Uterus (tissue), 4 donors: ENCODE measurements around the gene TDRD10. TPM values are rescaled to one million over a fixed set of nuclear protein-coding genes. Genes with fewer than 3 reads are reported as not detected.

Experiments
- DNase-seq, 2 donors: peaks; one replicate each; pipeline ENCODE4 v3.0.0-alpha.2; 2019 to 2020
- H3K27ac ChIP-seq, 2 donors: fragments of 200-600 bp; sonication (generic); 1 replicate in 1 of 2; 2 replicates in 1 of 2; pipeline ENCODE4 v1.5.1; 2016 to 2018
- H3K27me3 ChIP-seq, 2 donors: fragments of 200-600 bp; sonication (generic); one replicate each; pipeline ENCODE4 v1.5.1; 2018 to 2019; ENCODE audit warnings: control low read depth in 1 of 2
- H3K36me3 ChIP-seq, 2 donors: fragments of 200-600 bp; sonication (generic); one replicate each; pipeline ENCODE4 v1.5.1; 2019; ENCODE audit warnings: control low read depth in 1 of 2
- H3K4me1 ChIP-seq, 2 donors: fragments of 200-600 bp; sonication (generic); one replicate each; pipeline ENCODE4 v1.5.1; 2018 to 2019; ENCODE audit warnings: control low read depth in 1 of 2
- H3K4me3 ChIP-seq, 2 donors: fragments of 200-600 bp; sonication (generic); 1 replicate in 1 of 2; 2 replicates in 1 of 2; pipeline ENCODE4 v1.5.1; 2018 to 2019; ENCODE audit warnings: mild to moderate bottlenecking in 1 of 2
- H3K9me3 ChIP-seq, 2 donors: fragments of 200-600 bp; sonication (generic); one replicate each; pipeline ENCODE4 v1.5.1; 2019; ENCODE audit warnings: control low read depth in 1 of 2
- POLR2A ChIP-seq, 2 donors: fragments of 450-650 bp; IDR thresholded peaks; one replicate each; pipeline ENCODE4 v1.6.1; 2016; ENCODE audit warnings: antibody characterized with exemption in 2 of 2, mild to moderate bottlenecking in 1 of 2, moderate library complexity in 1 of 2
- intact Hi-C: fragments of 100-400 bp; cut with DNase I; formaldehyde crosslinking; loops from one replicate; pipeline ENCODE4 v1.15.1; 2023; ENCODE audit warnings: low total_unique reads
- total RNA-seq, 4 donors: library from RNA; depleted of rRNA in 3 of 4; stranded (reverse); fragments of >200 nt in 3 of 4; gene quantifications; one replicate each; pipeline versions ENCODE4 v1.1.0 to v1.2.4, GENCODE V29; 2014 to 2023
- TF ChIP-seq, protein P1 (sequence below), 4 experiments: fragments of 200-600 bp in 2 of 4; fragments of 450-650 bp in 2 of 4; sonication (generic) in 2 of 4; IDR thresholded peaks; one replicate each; pipeline ENCODE4 v1.5.1; 2016 to 2019; ENCODE audit warnings: antibody characterized with exemption in 4 of 4, mild to moderate bottlenecking in 2 of 4, moderate library complexity in 1 of 4
- donor health status: DM: yes; HTN: yes; CAD: no.

TDRD10 gene
- total RNA-seq, 4 donors from 2014 or later: 1.3 to 19.7 (median 6.9) TPM

- no peak for DNase-seq
- no peaks in the 10 kb centered on the region for H3K27me3 ChIP-seq
- no peak overlapping the region for H3K27ac ChIP-seq
- TF ChIP-seq, protein P1, sequence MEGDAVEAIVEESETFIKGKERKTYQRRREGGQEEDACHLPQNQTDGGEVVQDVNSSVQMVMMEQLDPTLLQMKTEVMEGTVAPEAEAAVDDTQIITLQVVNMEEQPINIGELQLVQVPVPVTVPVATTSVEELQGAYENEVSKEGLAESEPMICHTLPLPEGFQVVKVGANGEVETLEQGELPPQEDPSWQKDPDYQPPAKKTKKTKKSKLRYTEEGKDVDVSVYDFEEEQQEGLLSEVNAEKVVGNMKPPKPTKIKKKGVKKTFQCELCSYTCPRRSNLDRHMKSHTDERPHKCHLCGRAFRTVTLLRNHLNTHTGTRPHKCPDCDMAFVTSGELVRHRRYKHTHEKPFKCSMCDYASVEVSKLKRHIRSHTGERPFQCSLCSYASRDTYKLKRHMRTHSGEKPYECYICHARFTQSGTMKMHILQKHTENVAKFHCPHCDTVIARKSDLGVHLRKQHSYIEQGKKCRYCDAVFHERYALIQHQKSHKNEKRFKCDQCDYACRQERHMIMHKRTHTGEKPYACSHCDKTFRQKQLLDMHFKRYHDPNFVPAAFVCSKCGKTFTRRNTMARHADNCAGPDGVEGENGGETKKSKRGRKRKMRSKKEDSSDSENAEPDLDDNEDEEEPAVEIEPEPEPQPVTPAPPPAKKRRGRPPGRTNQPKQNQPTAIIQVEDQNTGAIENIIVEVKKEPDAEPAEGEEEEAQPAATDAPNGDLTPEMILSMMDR (IDR thresholded peaks at IDR 0.05): no peak
- TF ChIP-seq POLR2A (IDR thresholded peaks at IDR 0.05): no peak
- H3K9me3 ChIP-seq: no peaks in the 10 kb centered on the region
- intact Hi-C loops: no loop called here
- peaks cover 0 to 8% of the 10 kb centered on the region in 2 donors for H3K4me1 ChIP-seq
- H3K4me3 ChIP-seq: no peak overlapping the region
- H3K36me3 ChIP-seq: no peaks in the 10 kb centered on the region
Measured at GRCh38 chr1:154565876-154566275, 63.9 kb downstream of the TDRD10 start.

DNA sequence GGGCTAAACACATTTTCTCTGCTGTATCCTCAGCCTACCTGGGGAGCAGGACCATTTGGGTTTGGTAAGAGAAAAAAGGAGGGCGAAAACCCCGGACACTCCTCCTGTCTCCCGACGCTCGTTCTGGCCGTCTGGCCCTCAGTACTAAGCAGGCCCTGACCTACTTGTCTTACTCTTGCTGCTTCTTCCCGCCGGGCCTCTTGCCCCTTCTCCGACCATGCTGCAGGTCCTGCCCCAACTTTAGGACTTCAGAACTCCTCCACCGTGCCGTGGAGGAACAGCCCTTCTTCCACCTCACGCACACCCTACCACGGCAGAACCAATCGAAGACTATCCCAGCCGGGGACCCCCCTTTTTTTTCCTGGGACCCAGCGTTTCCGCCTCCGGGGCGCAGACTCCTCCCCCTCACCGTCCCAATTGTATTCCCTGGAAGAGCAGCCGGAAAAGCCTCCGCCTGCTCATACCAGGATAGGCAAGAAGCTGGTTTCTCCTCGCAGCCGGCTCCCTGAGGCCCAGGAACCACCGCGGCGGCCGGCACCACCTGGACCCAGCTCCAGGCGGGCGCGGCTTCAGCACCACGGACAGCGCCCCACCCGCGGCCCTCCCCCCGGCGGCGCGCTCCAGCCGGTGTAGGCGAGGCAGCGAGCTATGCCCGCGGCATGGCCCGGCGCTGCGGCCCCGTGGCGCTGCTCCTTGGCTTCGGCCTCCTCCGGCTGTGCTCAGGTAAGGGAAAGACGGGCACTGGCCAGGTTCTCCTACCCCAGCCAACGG lies 65.6 kb downstream of the TDRD10 start, which contains the start of gene CHRNB2:
Gene CHRNB2 (plus strand): TSS at position 393 of the 771 bp plus-strand sequence. CDS start 267 bp downstream, at position 660.
- TF ChIP-seq, protein P1 (IDR thresholded peaks at IDR 0.05): peak in 1 of 4 experiments; percentile 18
- TF ChIP-seq POLR2A (IDR thresholded peaks at IDR 0.05): no peak
- H3K36me3 ChIP-seq: no peaks in the 10 kb centered on the region
- DNase-seq: peak; percentile 36 to 69
- H3K27me3 ChIP-seq: no peaks in the 10 kb centered on the region
- H3K4me1 ChIP-seq: peaks cover 0 to 8% of the 10 kb centered on the region in 2 donors
- no peak within 1 kb of the TSS for H3K4me3 ChIP-seq
- H3K27ac ChIP-seq: no peak within 1 kb of the TSS
- H3K9me3 ChIP-seq: no peaks in the 10 kb centered on the region
- intact Hi-C loops: no loop called here

- no peak for TF ChIP-seq POLR2A (IDR thresholded peaks at IDR 0.05)
- no peaks in the 10 kb centered on the region for H3K36me3 ChIP-seq
- no peak for DNase-seq
- H3K27me3 ChIP-seq: no peaks in the 10 kb centered on the region
- no peak overlapping the region for H3K4me3 ChIP-seq
- intact Hi-C loops: no loop called here
- no peak overlapping the region for H3K27ac ChIP-seq
- no peaks in the 10 kb centered on the region for H3K9me3 ChIP-seq
- H3K4me1 ChIP-seq: peaks cover 0 to 8% of the 10 kb centered on the region in 2 donors
Measured at GRCh38 chr1:154568157-154568815, 66.3 kb downstream of the TDRD10 start.

DNA sequence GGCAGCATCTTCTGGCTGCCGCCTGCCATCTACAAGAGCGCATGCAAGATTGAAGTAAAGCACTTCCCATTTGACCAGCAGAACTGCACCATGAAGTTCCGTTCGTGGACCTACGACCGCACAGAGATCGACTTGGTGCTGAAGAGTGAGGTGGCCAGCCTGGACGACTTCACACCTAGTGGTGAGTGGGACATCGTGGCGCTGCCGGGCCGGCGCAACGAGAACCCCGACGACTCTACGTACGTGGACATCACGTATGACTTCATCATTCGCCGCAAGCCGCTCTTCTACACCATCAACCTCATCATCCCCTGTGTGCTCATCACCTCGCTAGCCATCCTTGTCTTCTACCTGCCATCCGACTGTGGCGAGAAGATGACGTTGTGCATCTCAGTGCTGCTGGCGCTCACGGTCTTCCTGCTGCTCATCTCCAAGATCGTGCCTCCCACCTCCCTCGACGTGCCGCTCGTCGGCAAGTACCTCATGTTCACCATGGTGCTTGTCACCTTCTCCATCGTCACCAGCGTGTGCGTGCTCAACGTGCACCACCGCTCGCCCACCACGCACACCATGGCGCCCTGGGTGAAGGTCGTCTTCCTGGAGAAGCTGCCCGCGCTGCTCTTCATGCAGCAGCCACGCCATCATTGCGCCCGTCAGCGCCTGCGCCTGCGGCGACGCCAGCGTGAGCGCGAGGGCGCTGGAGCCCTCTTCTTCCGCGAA lies 69.4 kb downstream of the TDRD10 start:
- TF ChIP-seq, protein P1 (IDR thresholded peaks at IDR 0.05): no peak
- Histone ChIP-seq H3K4me1 (peaks cover 0 to 8% of the 10 kb centered on the region in 2 donors), H3K4me3 (no peak overlapping the region), H3K27me3 (no peaks in the 10 kb centered on the region), H3K9me3 (no peaks in the 10 kb centered on the region), H3K27ac (no peak overlapping the region), H3K36me3 (no peaks in the 10 kb centered on the region)
- intact Hi-C loops: loop anchor here (10.0 kb wide), 1 partner anchor 313 kb away; no protein-coding TSS in a partner anchor
- DNase-seq: no peak

DNA sequence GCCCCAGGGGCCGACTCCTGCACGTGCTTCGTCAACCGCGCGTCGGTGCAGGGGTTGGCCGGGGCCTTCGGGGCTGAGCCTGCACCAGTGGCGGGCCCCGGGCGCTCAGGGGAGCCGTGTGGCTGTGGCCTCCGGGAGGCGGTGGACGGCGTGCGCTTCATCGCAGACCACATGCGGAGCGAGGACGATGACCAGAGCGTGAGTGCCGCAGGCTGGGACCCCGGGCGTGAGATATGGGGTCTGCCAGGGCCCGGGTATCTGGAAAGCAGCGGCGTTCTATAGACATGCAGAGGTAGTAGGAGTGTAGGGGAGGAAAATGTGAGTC lies 69.9 kb downstream of the TDRD10 start:
- no peak for DNase-seq
- Histone ChIP-seq H3K4me3 (no peak overlapping the region), H3K36me3 (no peaks in the 10 kb centered on the region), H3K27me3 (no peaks in the 10 kb centered on the region), H3K9me3 (no peaks in the 10 kb centered on the region), H3K27ac (no peak overlapping the region), H3K4me1 (peaks cover 0 to 8% of the 10 kb centered on the region in 2 donors)
- intact Hi-C loops: loop anchor here (10.0 kb wide), 1 partner anchor 313 kb away; no protein-coding TSS in a partner anchor
- no peak for TF ChIP-seq POLR2A (IDR thresholded peaks at IDR 0.05)
